Measurements from ENCODE around the gene GOLGA8N.
"Not testable (repeated sequence)": the region's sequence is repeated elsewhere in the genome, so short reads cannot be mapped to it uniquely, and the experiment has no call there.

DNA sequence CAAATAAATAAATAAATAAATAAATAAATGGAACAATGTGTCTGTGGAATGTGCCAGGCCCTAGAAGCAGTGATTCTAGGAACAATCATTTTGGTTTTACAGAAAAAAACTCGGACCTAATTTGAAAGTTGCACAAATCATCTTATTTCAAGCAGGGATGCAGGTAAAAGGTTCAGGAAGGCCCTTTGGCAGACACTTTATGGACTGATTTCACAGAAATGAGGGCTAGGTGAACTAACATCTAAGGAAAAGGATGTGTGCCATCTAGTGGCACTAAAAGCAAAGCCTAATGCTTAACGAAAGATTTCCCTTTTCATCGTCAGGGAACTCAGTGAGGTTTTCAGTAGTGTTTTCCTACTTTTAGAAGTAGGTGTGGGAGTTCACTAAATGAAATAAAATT lies 17.5 kb downstream of the GOLGA8N start:
- TF ChIP-seq POLR2A (IDR thresholded peaks at IDR 0.05) = not testable (repeated sequence)
- TF ChIP-seq, protein P1, sequence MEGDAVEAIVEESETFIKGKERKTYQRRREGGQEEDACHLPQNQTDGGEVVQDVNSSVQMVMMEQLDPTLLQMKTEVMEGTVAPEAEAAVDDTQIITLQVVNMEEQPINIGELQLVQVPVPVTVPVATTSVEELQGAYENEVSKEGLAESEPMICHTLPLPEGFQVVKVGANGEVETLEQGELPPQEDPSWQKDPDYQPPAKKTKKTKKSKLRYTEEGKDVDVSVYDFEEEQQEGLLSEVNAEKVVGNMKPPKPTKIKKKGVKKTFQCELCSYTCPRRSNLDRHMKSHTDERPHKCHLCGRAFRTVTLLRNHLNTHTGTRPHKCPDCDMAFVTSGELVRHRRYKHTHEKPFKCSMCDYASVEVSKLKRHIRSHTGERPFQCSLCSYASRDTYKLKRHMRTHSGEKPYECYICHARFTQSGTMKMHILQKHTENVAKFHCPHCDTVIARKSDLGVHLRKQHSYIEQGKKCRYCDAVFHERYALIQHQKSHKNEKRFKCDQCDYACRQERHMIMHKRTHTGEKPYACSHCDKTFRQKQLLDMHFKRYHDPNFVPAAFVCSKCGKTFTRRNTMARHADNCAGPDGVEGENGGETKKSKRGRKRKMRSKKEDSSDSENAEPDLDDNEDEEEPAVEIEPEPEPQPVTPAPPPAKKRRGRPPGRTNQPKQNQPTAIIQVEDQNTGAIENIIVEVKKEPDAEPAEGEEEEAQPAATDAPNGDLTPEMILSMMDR (IDR thresholded peaks at IDR 0.05) = peak in 1 of 3 experiments; percentile 32

Data from vagina (tissue), 2 donors.